IgD-negative memory B cell (primary cell): ENCODE data around the gene ACTG2. TPM values are rescaled to one million over a fixed set of nuclear protein-coding genes. Genes with fewer than 3 reads are reported as not detected.
"Not testable (repeated sequence)": the region's sequence is repeated elsewhere in the genome, so short reads cannot be mapped to it uniquely, and the experiment has no call there.

Source experiments
- H3K27ac Mint-ChIP-seq, 3 donors: one replicate each; pipeline ENCODE4 v1.8.0; 2020 to 2022; ENCODE audit warnings: mild to moderate bottlenecking in 3 of 3, mixed read lengths in 3 of 3, moderate library complexity in 1 of 3
- H3K27me3 Mint-ChIP-seq: one replicate; pipeline ENCODE4 v1.8.0; 2021; ENCODE audit warnings: mixed read lengths
- H3K36me3 Mint-ChIP-seq: one replicate; pipeline ENCODE4 v1.8.0; 2020; ENCODE audit warnings: mild to moderate bottlenecking, mixed read lengths
- H3K4me1 Mint-ChIP-seq, 3 donors: one replicate each; pipeline ENCODE4 v1.8.0; 2020 to 2022; ENCODE audit warnings: mixed read lengths in 3 of 3, mild to moderate bottlenecking in 1 of 3
- H3K4me3 Mint-ChIP-seq, 4 donors: one replicate each; pipeline ENCODE4 v1.8.0; 2020 to 2022; ENCODE audit warnings: mild to moderate bottlenecking in 4 of 4, mixed read lengths in 4 of 4, moderate library complexity in 3 of 4
- H3K9me3 Mint-ChIP-seq, 3 donors: one replicate each; pipeline ENCODE4 v1.8.0; 2020 to 2021; ENCODE audit warnings: mixed read lengths in 3 of 3, mild to moderate bottlenecking in 1 of 3
- polyA plus RNA-seq: library from polyadenylated mRNA; unstranded; fragments of 300-500 nt; fragmentation: Illumina TruSeq; gene quantifications from one replicate; pipeline ENCODE4 v1.2.3, GENCODE V29; 2021

The ACTG2 gene
- polyA plus RNA-seq, 1 donor from 2014 or later: not detected

DNA sequence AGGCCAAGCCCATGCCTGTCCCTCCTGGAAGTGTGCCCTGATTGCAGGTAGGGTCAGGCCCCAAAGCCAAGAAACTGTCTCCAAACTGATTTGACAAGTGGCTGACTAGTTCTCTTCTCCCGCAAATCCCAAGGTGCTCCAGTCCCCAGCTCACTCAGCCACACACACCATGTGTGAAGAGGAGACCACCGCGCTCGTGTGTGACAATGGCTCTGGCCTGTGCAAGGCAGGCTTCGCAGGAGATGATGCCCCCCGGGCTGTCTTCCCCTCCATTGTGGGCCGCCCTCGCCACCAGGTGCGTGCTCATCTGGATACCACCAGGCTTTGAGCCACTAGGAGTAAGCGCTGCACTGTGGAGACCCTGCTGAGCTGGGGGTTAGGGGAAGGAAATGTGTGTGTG is 8.3 kb downstream of the ACTG2 start:
- H3K4me3 Mint-ChIP-seq: no peak overlapping the region
- no peak overlapping the region for H3K27ac Mint-ChIP-seq
- peaks cover 0 to 2% (median 1%) of the 10 kb centered on the region in 3 donors for H3K4me1 Mint-ChIP-seq
- no peaks in the 10 kb centered on the region for H3K36me3 Mint-ChIP-seq
- H3K9me3 Mint-ChIP-seq: no peaks in the 10 kb centered on the region
- H3K27me3 Mint-ChIP-seq: peaks cover 5% of the 10 kb centered on the region

DNA sequence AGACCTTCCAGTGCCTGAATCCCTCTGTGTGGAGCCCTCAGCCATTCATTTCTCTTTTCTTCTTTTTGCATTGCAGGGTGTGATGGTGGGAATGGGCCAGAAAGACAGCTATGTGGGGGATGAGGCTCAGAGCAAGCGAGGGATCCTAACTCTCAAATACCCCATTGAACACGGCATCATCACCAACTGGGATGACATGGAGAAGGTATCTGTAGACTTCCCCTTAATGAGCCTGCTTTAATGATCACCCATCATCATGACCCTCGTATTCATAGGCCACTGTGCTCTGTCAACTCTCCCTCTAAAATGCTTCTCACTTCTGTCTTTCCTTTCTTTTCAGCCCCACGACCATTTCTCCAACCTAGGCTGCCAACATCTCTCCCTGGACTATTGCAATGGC is 9.5 kb downstream of the ACTG2 start:
- Mint-ChIP-seq H3K27me3 (peaks cover 5% of the 10 kb centered on the region), H3K4me3 (no peak overlapping the region), H3K36me3 (no peaks in the 10 kb centered on the region), H3K27ac (no peak overlapping the region), H3K4me1 (no peaks in the 10 kb centered on the region), H3K9me3 (no peaks in the 10 kb centered on the region)

DNA sequence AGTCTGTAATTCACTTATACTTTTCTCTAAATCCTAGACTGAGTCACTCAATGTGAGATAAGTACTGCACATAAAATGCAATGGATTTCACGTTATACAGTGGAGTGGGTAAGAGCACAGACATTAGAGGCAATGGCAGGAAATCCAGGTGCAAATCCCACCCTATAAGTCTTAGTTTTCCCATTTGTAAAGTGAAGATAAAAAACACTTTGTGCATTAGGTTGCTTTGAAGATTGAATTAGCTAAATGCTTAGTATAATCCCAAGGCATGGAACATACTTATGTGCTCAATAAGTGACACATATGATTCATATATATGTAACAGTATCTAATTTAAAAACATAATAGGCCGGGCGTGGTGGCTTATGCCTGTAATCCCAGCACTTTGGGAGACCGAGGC is 10.5 kb downstream of the ACTG2 start:
- Mint-ChIP-seq H3K36me3 (no peaks in the 10 kb centered on the region), H3K27ac (no peak overlapping the region), H3K4me3 (no peak overlapping the region), H3K4me1 (peaks cover 0 to 3% (median 0%) of the 10 kb centered on the region in 3 donors), H3K27me3 (peaks cover 5% of the 10 kb centered on the region), H3K9me3 (no peaks in the 10 kb centered on the region)

DNA sequence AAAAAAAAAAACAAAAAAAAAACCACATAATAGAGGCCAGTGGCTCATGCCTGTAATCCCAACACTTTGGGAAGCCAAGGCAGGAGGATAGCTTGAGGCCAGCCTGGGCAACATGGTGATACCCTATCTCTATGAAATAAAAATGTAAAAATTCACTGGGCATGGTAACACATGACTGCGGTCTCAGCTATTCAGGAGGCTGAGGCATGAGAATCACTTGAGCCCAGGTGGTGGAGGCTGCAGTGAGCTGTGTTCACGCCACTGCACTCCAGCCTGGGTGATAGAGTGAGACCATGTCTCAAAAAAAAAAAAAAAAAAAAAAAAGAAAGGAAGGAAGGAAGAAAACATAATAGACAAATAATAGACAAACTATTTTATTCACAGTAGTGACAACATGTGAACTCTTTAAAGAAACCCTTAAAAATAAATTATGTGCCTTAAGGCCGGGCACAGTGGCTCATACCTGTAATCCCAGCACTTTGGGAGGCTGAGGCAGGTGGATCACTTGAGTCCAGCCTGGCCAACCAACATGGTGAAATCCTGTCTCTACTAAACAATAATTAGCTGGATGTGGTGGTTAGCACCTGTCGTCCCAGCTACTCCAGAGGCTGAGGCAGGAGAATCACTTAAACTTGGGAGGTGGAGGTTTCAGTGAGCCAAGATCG is 11.3 kb downstream of the ACTG2 start:
- H3K4me3 Mint-ChIP-seq: not testable (repeated sequence)

DNA sequence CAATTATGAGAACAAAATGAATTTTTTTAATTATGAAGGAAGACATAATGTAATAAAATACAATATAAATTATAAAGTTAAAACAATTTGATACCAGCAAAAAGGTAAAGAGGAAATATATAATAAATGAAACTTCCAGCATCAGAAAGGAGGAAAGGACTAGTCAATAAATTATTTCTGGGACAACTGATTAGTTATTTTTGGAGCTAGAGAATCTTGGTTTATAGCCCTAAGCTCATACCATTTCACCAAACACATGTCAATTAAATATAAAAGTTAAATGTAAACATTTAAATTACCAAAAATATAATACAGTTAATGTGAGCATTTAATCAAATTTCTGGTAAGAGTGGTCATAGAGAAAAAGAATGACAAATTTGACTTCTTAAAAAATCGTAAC is 12.1 kb downstream of the ACTG2 start:
- Mint-ChIP-seq H3K9me3 (no peaks in the 10 kb centered on the region), H3K27ac (no peak overlapping the region), H3K36me3 (no peaks in the 10 kb centered on the region), H3K27me3 (peaks cover 1% of the 10 kb centered on the region), H3K4me1 (peaks cover 0 to 3% (median 0%) of the 10 kb centered on the region in 3 donors), H3K4me3 (no peak overlapping the region)

More for the DNA sequence above, 11.3 kb downstream of the ACTG2 start:
- H3K27ac Mint-ChIP-seq, H3K36me3 Mint-ChIP-seq, H3K9me3 Mint-ChIP-seq, H3K27me3 Mint-ChIP-seq, H3K4me1 Mint-ChIP-seq: not testable (repeated sequence)

DNA sequence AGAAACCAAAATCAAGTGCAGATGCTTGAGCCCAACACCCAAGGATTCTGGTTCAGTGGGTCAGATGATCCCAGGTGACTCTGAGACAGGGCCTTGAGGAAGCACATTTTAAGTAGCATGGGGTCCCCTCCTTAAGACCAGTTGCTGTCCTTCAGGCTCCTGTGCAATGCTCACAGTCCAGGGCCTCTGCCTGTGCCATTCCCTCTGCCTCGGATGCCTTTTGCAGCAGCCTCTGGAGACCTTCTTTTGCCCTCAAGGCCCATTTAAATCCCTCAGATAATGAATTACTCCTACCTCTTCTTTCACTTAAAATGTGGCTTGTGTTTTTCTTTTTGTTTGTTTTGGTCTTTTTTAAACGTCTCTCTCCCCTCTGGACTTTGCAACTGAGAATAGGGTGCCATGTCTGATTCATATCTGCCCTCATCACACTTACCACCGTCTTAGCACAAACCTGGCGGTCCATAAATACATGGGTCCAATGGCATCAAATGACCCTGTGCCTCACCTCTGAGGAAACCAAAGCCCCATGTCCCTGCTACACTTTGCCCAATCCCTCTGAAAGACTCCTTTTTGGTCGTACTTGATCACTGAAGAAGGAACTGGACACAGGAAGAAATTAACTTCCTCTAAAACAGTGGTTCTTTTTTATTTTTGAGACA is 14.2 kb downstream of the ACTG2 start:
- H3K4me1 Mint-ChIP-seq: peaks cover 0 to 3% (median 0%) of the 10 kb centered on the region in 3 donors
- H3K9me3 Mint-ChIP-seq: no peaks in the 10 kb centered on the region
- peak overlapping the region in 1 of 3 donors; percentile 24 for H3K27ac Mint-ChIP-seq
- no peaks in the 10 kb centered on the region for H3K27me3 Mint-ChIP-seq
- no peaks in the 10 kb centered on the region for H3K36me3 Mint-ChIP-seq
- no peak overlapping the region for H3K4me3 Mint-ChIP-seq

DNA sequence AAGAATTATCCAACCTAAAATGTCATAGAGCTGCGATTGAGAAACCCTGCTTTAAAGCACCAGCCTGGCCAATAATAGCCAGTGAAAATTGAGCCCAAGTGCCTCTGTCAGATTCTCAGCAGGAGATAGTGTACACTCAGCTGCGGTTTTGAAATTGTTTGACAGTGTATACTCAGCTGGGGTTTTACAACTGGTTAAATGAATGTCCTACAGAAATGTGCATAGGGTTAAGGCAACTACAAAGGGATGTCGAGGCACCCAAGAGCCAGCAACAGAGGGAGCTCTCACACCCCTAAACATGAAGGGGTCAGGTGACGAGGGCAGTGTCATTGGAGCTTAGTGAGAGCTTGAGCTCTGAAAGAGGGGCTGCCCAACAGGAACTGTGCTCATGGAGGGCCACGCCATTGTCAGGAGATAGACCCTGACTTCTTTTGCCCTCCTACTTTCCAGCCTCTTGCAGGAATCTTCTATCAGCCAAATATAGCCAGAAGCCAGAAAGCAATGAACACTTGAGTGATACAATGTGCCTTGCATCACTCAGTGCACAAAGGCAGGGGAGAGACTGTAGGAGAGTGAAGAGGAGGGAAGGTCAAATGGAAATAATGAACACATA is 15.1 kb downstream of the ACTG2 start:
- Mint-ChIP-seq H3K9me3 (no peaks in the 10 kb centered on the region), H3K36me3 (no peaks in the 10 kb centered on the region), H3K4me1 (peaks cover 0 to 3% (median 0%) of the 10 kb centered on the region in 3 donors), H3K27me3 (no peaks in the 10 kb centered on the region), H3K27ac (no peak overlapping the region), H3K4me3 (no peak overlapping the region)

DNA sequence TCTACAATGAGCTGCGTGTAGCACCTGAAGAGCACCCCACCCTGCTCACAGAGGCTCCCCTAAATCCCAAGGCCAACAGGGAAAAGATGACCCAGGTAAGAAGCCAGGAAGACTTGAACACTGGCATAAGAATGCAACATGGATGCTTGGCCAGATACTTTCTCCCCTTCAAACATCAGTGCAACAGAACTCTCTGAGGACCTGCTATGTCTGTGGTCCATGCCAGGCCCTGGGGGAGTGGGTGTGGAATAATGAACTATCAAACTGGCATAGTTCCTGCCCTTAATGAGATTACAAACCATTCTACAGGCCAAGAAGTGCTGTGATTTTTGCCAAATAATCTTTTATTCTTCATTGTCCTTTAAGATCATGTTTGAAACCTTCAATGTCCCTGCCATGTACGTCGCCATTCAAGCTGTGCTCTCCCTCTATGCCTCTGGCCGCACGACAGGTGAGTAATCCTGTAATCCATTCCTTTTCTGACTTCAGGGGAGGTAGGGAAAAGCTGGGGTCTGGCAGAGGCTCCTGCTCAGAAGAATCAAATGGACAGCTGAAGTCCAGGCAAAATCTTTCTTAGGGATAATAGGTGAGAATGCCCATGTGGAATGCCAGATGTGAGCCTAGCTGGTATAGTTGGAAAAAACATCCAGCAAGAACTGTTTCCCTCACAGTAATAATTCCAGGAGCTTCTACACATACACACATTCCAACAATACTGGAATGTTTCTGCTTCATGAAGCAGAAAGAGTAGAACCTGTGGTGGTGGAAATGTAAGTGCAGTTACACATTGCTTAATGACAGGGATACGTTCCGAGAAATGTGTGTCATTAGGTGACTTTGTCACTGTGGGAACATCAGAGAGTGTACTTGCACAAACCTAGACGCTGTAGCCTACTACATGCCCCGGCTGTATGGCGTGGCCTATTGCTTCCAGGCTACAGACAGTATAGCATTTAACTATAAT is 16.2 kb downstream of the ACTG2 start:
- no peaks in the 10 kb centered on the region for H3K27me3 Mint-ChIP-seq
- H3K4me1 Mint-ChIP-seq: peaks cover 0 to 3% (median 0%) of the 10 kb centered on the region in 3 donors
- H3K9me3 Mint-ChIP-seq: no peaks in the 10 kb centered on the region
- H3K4me3 Mint-ChIP-seq: no peak overlapping the region
- H3K27ac Mint-ChIP-seq: no peak overlapping the region
- no peaks in the 10 kb centered on the region for H3K36me3 Mint-ChIP-seq

DNA sequence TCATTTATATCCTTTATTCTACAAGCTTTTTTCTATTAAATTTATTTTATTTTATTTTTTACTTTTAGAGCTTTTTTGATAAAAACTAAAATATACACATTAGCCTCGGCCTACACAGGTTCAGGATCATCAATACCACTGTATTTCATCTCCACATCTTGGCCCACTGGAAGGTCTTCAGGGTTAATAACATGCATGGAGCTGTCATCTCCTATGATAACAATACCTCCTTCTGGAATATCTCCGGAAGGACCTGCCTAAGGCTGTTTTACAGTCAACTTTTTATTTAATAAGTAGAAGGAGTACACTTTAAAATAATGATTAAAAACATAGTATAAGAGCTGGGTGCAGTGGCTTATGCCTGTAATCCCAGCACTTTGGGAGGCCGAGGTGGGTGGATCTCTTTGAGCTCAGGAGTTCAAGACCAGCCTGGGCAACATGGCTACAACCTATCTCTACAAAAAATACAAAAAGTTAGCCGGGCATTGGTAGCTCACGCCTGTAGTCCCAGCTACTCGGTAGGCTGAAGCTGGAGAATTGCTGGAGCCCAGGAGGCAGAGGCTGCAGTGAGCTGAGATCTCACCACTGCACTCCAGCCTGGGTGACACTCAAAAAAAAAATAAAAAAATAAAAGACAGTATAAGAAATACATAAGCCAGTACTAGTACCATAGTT is 18.2 kb downstream of the ACTG2 start:
- Mint-ChIP-seq H3K36me3 (no peaks in the 10 kb centered on the region), H3K9me3 (no peaks in the 10 kb centered on the region), H3K27me3 (no peaks in the 10 kb centered on the region)

DNA sequence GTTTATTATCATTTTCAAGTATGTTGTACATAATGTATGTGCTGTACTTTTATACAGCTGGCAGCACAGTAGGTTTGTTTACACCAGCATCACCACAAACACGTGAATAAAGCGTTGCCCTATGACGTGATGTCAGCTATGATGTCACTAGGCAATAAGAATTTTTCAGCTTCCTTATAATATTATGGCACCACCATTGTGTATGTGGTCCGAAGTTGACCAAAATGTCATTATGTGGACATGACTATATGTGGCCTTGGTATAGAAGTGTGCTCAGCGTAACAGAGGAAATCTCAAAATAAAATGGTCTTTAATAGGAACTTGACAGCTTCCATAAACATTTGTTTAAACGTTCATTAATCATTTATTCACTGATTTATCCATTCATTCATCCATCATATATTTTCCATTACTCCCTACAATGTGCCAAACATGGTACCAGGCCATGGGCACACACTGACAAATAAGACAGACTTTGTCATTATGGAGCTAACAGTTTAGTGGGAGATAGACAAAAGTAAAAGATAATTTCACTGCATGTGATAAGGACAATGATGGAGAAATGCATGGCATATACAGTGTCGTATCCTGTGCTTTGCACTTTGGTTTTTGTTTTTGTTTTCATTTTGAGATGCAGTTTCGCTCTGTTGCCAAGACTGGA is 18.9 kb downstream of the ACTG2 start:
- no peaks in the 10 kb centered on the region for H3K9me3 Mint-ChIP-seq
- H3K36me3 Mint-ChIP-seq: peaks cover 2% of the 10 kb centered on the region
- peaks cover 0 to 3% (median 0%) of the 10 kb centered on the region in 3 donors for H3K4me1 Mint-ChIP-seq
- no peak overlapping the region for H3K4me3 Mint-ChIP-seq
- H3K27me3 Mint-ChIP-seq: no peaks in the 10 kb centered on the region
- no peak overlapping the region for H3K27ac Mint-ChIP-seq

More for the DNA sequence above, 18.2 kb downstream of the ACTG2 start:
- peaks cover 0 to 3% (median 0%) of the 10 kb centered on the region in 3 donors for H3K4me1 Mint-ChIP-seq
- no peak overlapping the region for H3K27ac Mint-ChIP-seq
- no peak overlapping the region for H3K4me3 Mint-ChIP-seq

DNA sequence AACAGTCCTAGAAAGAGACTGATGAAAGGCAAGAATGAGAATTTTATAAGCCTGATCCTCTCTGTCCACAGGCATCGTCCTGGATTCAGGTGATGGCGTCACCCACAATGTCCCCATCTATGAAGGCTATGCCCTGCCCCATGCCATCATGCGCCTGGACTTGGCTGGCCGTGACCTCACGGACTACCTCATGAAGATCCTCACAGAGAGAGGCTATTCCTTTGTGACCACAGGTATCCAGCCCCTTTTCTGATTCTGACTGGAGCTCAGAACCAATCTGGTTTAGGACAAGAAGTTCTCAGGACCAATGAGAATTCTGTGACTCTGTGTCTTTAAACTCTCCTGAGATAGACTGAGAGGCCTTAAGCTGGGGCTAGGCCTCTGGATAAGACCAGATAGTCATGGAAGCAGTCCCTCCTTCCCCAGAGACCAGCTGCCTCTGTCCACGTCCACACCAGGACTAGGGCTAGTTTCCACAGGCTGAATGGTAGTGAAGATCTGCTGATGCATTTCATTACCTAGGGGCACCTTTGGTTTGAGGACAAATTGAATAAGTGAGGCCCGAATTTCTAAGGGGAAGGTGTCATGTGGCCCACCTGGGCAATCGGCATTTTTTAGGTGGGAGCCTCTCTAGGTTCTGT is 20.7 kb downstream of the ACTG2 start:
- Mint-ChIP-seq H3K27me3 (no peaks in the 10 kb centered on the region), H3K27ac (no peak overlapping the region), H3K9me3 (no peaks in the 10 kb centered on the region), H3K4me1 (no peaks in the 10 kb centered on the region), H3K4me3 (no peak overlapping the region), H3K36me3 (peaks cover 2% of the 10 kb centered on the region)

DNA sequence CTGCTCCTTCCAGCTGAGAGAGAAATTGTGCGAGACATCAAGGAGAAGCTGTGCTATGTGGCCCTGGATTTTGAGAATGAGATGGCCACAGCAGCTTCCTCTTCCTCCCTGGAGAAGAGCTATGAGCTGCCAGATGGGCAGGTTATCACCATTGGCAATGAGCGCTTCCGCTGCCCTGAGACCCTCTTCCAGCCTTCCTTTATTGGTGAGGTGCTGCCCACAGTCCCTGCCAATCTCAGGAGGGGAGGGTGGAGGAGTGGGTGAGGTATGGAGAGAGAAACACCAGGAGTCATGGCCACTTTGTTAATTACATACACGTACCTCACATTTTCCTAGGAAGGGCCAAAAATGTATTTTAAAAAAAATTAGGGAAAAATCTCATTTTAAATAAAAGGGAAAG is 21.9 kb downstream of the ACTG2 start:
- H3K4me3 Mint-ChIP-seq: no peak overlapping the region

DNA sequence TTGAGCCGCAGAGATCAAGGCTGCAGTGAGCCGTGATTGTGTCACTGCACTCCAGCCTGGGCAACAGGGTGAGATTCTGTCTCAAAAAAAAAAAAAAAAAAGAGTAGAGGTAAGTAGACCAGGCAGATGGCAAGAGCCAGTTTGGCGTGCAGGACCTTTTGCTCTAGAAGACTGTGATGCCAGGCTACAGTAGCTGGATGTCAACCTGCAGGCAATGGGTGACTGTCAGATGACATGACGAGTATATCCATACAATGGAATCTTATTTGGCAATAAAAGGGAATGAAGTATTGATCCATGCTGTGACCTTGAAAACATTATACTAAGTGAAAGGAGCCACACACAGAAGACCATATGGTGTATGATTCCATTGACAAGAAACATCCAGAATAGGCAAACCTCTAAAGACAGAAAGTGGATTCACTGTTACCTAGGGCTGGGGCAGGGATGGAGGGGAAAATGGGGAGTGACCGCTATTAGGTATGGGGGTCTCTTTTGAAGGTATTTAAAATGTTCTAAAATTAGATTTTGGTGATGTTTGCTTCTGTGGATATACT is 22.7 kb downstream of the ACTG2 start:
- Mint-ChIP-seq H3K4me3 (no peak overlapping the region), H3K27me3 (peaks cover 4% of the 10 kb centered on the region), H3K36me3 (peaks cover 2% of the 10 kb centered on the region), H3K4me1 (peaks cover 0 to under 1% (median 0%) of the 10 kb centered on the region in 3 donors), H3K27ac (peak overlapping the region in 1 of 3 donors; percentile 47), H3K9me3 (no peaks in the 10 kb centered on the region)

More for the DNA sequence above, 21.9 kb downstream of the ACTG2 start:
- peaks cover 2% of the 10 kb centered on the region for H3K36me3 Mint-ChIP-seq
- H3K4me1 Mint-ChIP-seq: no peaks in the 10 kb centered on the region
- no peak overlapping the region for H3K27ac Mint-ChIP-seq
- H3K27me3 Mint-ChIP-seq: peaks cover 4% of the 10 kb centered on the region
- H3K9me3 Mint-ChIP-seq: no peaks in the 10 kb centered on the region
